ENCODE measurements around the gene CEBPA. TPM values are rescaled to one million over a fixed set of nuclear protein-coding genes. Genes with fewer than 3 reads are reported as not detected.

CEBPA gene
- total and polyA plus RNA-seq, 2 experiments from 2014 or later: 0.50 to 2.6 TPM

DNA sequence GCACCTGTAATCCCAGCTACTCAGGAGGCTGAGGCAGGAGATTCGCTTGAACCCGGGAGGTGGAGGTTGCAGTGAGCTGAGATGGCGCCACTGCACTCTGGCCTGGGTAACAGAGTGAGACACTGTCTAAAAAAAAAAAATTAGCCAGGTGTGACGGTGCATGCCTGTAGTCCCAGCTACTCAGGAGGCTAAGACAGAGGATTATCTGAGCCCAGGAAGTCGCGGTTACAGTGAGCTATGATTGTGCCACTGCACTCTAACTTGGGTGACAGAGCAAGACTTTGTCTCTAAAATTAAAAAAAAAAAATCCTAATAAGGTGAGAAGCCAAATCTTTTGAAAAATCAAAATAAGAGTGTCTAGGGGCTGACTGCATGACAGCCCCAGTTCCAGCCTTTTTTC, 9.7 kb upstream of the CEBPA start (continued):
- no peak for TF ChIP-seq CREB1 (CRISPR knock-in tag; IDR thresholded peaks at IDR 0.05; ENCODE audit: low read depth)

DNA sequence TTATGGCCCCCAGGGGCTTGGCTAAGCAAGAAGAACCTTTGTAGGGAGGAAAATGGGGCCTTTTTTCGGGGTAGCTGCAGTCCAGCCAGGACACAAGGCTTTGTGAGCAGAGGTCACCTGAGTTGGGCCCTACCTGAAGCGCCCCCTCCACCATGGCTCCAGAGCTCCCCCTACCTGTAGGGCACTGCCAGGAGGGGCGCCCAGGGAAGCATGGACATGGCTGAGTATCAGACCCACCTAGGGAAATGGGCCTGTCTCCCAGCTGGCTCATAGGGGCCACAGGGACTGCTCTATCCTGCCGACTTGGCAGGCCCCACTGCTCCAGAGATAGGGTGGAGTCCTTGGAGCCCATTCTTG, 9.0 kb upstream of the CEBPA start:
- Histone ChIP-seq H3K4me2 (no peak overlapping the region), H3K4me3 (no peak overlapping the region), H3K9me2 (ENCODE audit: insufficient read depth) (no peaks in the 10 kb centered on the region), H3K79me2 (replicated peaks; ENCODE audit: insufficient read depth) (no peaks in the 10 kb centered on the region), H2AFZ (peak overlapping the region; percentile 80; the same call in 1 of the 2 replicates), H4K20me1 (replicated peaks; ENCODE audit: insufficient read depth) (no peaks in the 10 kb centered on the region), H3K36me3 (ENCODE audit: insufficient read depth) (no peaks in the 10 kb centered on the region), H3K27ac (ENCODE audit: low read depth) (no peak overlapping the region), H3F3A (replicated peaks; ENCODE audit: low read depth) (no peaks in the 10 kb centered on the region), H3K27me3 (ENCODE audit: insufficient read depth) (no peaks in the 10 kb centered on the region), H3K4me1 (ENCODE audit: insufficient read depth) (0 out of 2 replicates have a peak, but pooled peaks cover 6% of the 10 kb centered on the region)
- ATAC-seq (peak; percentile 72), DNase-seq (ENCODE audit: low spot score) (no peak)
- Mint-ChIP-seq H3K27ac (no peak overlapping the region), H3K27me3 (ENCODE audit: insufficient read depth, low read depth, poor library complexity) (peaks cover 10% of the 10 kb centered on the region), H3K4me3 (no peak overlapping the region), H3K9me3 (no peaks in the 10 kb centered on the region; the same call in 2 of the 3 replicates), H3K36me3 (ENCODE audit: low read depth) (no peaks in the 10 kb centered on the region), H3K4me1 (peaks cover 9% of the 10 kb centered on the region)
- TF ChIP-seq EZH2 (IDR thresholded peaks at IDR 0.05; ENCODE audit: low read depth, unreplicated experiment): no peak
- no peak for TF ChIP-seq POLR2AphosphoS5 (IDR thresholded peaks at IDR 0.05; ENCODE audit: low read depth)
- TF ChIP-seq STAT1 (IDR thresholded peaks at IDR 0.05; ENCODE audit: unreplicated experiment): no peak
- TF ChIP-seq, protein P1, sequence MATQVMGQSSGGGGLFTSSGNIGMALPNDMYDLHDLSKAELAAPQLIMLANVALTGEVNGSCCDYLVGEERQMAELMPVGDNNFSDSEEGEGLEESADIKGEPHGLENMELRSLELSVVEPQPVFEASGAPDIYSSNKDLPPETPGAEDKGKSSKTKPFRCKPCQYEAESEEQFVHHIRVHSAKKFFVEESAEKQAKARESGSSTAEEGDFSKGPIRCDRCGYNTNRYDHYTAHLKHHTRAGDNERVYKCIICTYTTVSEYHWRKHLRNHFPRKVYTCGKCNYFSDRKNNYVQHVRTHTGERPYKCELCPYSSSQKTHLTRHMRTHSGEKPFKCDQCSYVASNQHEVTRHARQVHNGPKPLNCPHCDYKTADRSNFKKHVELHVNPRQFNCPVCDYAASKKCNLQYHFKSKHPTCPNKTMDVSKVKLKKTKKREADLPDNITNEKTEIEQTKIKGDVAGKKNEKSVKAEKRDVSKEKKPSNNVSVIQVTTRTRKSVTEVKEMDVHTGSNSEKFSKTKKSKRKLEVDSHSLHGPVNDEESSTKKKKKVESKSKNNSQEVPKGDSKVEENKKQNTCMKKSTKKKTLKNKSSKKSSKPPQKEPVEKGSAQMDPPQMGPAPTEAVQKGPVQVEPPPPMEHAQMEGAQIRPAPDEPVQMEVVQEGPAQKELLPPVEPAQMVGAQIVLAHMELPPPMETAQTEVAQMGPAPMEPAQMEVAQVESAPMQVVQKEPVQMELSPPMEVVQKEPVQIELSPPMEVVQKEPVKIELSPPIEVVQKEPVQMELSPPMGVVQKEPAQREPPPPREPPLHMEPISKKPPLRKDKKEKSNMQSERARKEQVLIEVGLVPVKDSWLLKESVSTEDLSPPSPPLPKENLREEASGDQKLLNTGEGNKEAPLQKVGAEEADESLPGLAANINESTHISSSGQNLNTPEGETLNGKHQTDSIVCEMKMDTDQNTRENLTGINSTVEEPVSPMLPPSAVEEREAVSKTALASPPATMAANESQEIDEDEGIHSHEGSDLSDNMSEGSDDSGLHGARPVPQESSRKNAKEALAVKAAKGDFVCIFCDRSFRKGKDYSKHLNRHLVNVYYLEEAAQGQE (IDR thresholded peaks at IDR 0.05; ENCODE audit: unreplicated experiment): no peak
- TF ChIP-seq, protein P2, sequence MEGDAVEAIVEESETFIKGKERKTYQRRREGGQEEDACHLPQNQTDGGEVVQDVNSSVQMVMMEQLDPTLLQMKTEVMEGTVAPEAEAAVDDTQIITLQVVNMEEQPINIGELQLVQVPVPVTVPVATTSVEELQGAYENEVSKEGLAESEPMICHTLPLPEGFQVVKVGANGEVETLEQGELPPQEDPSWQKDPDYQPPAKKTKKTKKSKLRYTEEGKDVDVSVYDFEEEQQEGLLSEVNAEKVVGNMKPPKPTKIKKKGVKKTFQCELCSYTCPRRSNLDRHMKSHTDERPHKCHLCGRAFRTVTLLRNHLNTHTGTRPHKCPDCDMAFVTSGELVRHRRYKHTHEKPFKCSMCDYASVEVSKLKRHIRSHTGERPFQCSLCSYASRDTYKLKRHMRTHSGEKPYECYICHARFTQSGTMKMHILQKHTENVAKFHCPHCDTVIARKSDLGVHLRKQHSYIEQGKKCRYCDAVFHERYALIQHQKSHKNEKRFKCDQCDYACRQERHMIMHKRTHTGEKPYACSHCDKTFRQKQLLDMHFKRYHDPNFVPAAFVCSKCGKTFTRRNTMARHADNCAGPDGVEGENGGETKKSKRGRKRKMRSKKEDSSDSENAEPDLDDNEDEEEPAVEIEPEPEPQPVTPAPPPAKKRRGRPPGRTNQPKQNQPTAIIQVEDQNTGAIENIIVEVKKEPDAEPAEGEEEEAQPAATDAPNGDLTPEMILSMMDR (conservative IDR thresholded peaks at IDR 0.05; ENCODE audit: low read depth in 2 of 2): peak; percentile 48 to 65
- TF ChIP-seq, protein P3, sequence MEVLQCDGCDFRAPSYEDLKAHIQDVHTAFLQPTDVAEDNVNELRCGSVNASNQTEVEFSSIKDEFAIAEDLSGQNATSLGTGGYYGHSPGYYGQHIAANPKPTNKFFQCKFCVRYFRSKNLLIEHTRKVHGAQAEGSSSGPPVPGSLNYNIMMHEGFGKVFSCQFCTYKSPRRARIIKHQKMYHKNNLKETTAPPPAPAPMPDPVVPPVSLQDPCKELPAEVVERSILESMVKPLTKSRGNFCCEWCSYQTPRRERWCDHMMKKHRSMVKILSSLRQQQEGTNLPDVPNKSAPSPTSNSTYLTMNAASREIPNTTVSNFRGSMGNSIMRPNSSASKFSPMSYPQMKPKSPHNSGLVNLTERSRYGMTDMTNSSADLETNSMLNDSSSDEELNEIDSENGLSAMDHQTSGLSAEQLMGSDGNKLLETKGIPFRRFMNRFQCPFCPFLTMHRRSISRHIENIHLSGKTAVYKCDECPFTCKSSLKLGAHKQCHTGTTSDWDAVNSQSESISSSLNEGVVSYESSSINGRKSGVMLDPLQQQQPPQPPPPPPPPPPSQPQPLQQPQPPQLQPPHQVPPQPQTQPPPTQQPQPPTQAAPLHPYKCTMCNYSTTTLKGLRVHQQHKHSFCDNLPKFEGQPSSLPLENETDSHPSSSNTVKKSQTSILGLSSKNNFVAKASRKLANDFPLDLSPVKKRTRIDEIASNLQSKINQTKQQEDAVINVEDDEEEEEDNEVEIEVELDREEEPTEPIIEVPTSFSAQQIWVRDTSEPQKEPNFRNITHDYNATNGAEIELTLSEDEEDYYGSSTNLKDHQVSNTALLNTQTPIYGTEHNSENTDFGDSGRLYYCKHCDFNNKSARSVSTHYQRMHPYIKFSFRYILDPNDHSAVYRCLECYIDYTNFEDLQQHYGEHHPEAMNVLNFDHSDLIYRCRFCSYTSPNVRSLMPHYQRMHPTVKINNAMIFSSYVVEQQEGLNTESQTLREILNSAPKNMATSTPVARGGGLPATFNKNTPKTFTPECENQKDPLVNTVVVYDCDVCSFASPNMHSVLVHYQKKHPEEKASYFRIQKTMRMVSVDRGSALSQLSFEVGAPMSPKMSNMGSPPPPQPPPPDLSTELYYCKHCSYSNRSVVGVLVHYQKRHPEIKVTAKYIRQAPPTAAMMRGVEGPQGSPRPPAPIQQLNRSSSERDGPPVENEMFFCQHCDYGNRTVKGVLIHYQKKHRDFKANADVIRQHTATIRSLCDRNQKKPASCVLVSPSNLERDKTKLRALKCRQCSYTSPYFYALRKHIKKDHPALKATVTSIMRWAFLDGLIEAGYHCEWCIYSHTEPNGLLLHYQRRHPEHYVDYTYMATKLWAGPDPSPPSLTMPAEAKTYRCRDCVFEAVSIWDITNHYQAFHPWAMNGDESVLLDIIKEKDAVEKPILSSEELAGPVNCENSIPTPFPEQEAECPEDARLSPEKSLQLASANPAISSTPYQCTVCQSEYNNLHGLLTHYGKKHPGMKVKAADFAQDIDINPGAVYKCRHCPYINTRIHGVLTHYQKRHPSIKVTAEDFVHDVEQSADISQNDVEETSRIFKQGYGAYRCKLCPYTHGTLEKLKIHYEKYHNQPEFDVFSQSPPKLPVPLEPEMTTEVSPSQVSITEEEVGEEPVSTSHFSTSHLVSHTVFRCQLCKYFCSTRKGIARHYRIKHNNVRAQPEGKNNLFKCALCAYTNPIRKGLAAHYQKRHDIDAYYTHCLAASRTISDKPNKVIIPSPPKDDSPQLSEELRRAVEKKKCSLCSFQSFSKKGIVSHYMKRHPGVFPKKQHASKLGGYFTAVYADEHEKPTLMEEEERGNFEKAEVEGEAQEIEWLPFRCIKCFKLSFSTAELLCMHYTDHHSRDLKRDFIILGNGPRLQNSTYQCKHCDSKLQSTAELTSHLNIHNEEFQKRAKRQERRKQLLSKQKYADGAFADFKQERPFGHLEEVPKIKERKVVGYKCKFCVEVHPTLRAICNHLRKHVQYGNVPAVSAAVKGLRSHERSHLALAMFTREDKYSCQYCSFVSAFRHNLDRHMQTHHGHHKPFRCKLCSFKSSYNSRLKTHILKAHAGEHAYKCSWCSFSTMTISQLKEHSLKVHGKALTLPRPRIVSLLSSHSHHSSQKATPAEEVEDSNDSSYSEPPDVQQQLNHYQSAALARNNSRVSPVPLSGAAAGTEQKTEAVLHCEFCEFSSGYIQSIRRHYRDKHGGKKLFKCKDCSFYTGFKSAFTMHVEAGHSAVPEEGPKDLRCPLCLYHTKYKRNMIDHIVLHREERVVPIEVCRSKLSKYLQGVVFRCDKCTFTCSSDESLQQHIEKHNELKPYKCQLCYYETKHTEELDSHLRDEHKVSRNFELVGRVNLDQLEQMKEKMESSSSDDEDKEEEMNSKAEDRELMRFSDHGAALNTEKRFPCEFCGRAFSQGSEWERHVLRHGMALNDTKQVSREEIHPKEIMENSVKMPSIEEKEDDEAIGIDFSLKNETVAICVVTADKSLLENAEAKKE (CRISPR knock-in tag; IDR thresholded peaks at IDR 0.05): no peak

All from GM23338 (cell line).